ENCODE results near the gene METRNL. TPM values are rescaled to one million over a fixed set of nuclear protein-coding genes. Genes with fewer than 3 reads are reported as not detected.

The METRNL gene
- total RNA-seq, 1 donor from 2014 or later: 156 TPM

- intact Hi-C loops (cut with DNase I): no loop called here
- DNase-seq (ENCODE audit: extremely low spot score in 2 of 2): peak in 1 of 2 donors; percentile 87
Measured at GRCh38 chr17:83056583-83057396, 22.6 kb upstream of the METRNL start.

DNA sequence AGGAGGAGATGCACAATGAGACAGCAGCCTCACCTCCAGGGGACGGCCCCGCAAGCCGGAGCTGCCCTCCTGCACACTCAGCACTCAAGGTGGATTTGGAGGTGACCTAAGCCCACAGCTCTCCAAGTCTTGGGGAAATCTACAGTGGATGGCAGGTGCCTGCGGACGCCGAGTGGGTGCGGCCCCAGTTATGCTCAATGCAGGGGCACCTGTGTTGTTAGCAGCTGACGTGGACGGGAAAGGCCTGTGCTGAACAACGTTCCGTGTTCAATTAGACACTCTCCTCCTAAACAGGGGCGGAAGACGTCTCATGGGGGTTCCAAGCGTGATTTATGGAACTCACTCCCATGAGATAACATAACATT, 22.0 kb upstream of the METRNL start:
- no peaks in the 10 kb centered on the region for H3K9me3 ChIP-seq
- H3K4me1 ChIP-seq: peaks cover 31% of the 10 kb centered on the region
- TF ChIP-seq POLR2AphosphoS5 (IDR thresholded peaks at IDR 0.05; ENCODE audit: insufficient read depth in 1 of 2, low read depth in 1 of 2) (no peak), CTCF (IDR thresholded peaks at IDR 0.05) (no peak), POLR2A (IDR thresholded peaks at IDR 0.05) (no peak)
- H3K4me3 ChIP-seq: no peak overlapping the region
- no peaks in the 10 kb centered on the region for H3K36me3 ChIP-seq
- intact Hi-C loops (cut with DNase I): no loop called here
- peak overlapping the region; percentile 73 for H3K27ac ChIP-seq
- peak in 1 of 2 donors; percentile 80 for DNase-seq (ENCODE audit: extremely low spot score in 2 of 2)
- no peaks in the 10 kb centered on the region for H3K27me3 ChIP-seq

More at GRCh38 chr17:83056583-83057396, 22.6 kb upstream of the METRNL start:
- TF ChIP-seq POLR2AphosphoS5 (IDR thresholded peaks at IDR 0.05; ENCODE audit: insufficient read depth in 1 of 2, low read depth in 1 of 2): peak in 1 of 2 donors; percentile 12
- no peak for TF ChIP-seq CTCF (IDR thresholded peaks at IDR 0.05)
- no peaks in the 10 kb centered on the region for H3K9me3 ChIP-seq
- no peaks in the 10 kb centered on the region for H3K27me3 ChIP-seq
- H3K4me1 ChIP-seq: peaks cover 35% of the 10 kb centered on the region
- H3K27ac ChIP-seq: peak overlapping the region; percentile 73
- H3K4me3 ChIP-seq: no peak overlapping the region
- H3K36me3 ChIP-seq: no peaks in the 10 kb centered on the region

DNA sequence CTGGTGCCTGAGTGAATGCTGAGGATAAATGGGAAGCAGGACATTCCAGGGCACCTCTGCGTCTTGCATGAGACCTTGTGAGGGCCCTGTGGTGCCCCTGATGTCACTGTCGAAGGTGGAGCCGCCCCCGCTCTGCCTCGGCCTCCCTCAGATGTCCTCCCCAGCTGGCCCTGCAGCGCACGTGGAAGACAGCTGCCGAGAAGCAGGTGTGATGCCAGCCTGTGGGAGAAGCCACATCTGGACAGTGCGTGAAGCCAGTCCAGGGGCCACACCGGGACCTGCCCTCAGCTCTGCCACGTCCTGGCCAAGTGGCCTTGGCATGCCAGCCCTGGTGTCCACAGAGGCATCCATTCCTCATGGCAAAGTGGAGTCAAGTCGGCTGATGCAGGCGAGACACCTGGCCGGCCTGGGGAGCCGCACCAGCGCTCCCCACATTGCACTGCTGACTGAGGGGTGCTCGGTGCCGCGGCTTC, 21.6 kb upstream of the METRNL start:
- intact Hi-C loops (cut with DNase I): no loop called here
- Histone ChIP-seq H3K27me3 (no peaks in the 10 kb centered on the region), H3K4me1 (peaks cover 31% of the 10 kb centered on the region), H3K4me3 (no peak overlapping the region), H3K36me3 (no peaks in the 10 kb centered on the region), H3K9me3 (no peaks in the 10 kb centered on the region), H3K27ac (no peak overlapping the region)
- DNase-seq (ENCODE audit: extremely low spot score in 2 of 2): peak in 1 of 2 donors; percentile 78
- no peak for TF ChIP-seq POLR2A (IDR thresholded peaks at IDR 0.05)
- TF ChIP-seq CTCF (IDR thresholded peaks at IDR 0.05): no peak
- no peak for TF ChIP-seq POLR2AphosphoS5 (IDR thresholded peaks at IDR 0.05; ENCODE audit: insufficient read depth in 1 of 2, low read depth in 1 of 2)

GRCh38 chr17:83058266-83058798, 21.1 kb upstream of the METRNL start:
- no peak for DNase-seq (ENCODE audit: extremely low spot score in 2 of 2)
- no peaks in the 10 kb centered on the region for H3K27me3 ChIP-seq
- H3K4me1 ChIP-seq: peaks cover 31% of the 10 kb centered on the region
- H3K9me3 ChIP-seq: no peaks in the 10 kb centered on the region
- H3K27ac ChIP-seq: no peak overlapping the region
- intact Hi-C loops (cut with DNase I): no loop called here
- no peak overlapping the region for H3K4me3 ChIP-seq
- TF ChIP-seq POLR2AphosphoS5 (IDR thresholded peaks at IDR 0.05; ENCODE audit: insufficient read depth in 1 of 2, low read depth in 1 of 2) (no peak), CTCF (IDR thresholded peaks at IDR 0.05) (no peak), POLR2A (IDR thresholded peaks at IDR 0.05) (no peak)
- H3K36me3 ChIP-seq: no peaks in the 10 kb centered on the region

DNA sequence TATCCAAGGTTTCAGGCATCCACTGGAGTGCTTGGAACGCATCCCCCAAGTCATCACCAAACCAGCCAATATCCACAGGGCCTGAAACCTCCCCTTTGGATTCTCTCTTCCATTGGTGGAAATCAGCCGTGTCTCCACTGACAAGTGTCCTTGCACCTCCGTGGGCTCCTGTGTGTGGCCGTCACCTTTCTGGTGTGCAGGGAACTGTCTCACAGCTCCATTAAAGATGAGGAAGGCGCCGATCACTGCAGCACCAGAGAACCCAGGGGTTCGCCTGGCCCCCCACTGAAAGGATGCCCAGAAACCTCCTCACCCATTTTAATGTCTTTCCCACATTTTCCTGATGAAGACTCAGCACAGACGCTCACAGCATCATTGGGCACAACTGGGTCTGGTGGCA, 17.8 kb upstream of the METRNL start:
- no peak overlapping the region for H3K27ac ChIP-seq

More for the DNA sequence above, 17.8 kb upstream of the METRNL start:
- TF ChIP-seq CTCF (IDR thresholded peaks at IDR 0.05) (no peak), POLR2AphosphoS5 (IDR thresholded peaks at IDR 0.05; ENCODE audit: insufficient read depth in 1 of 2, low read depth in 1 of 2) (no peak), POLR2A (IDR thresholded peaks at IDR 0.05) (no peak)
- H3K9me3 ChIP-seq: no peaks in the 10 kb centered on the region
- H3K27me3 ChIP-seq: no peaks in the 10 kb centered on the region
- no peak overlapping the region for H3K4me3 ChIP-seq
- intact Hi-C loops (cut with DNase I): no loop called here
- H3K36me3 ChIP-seq: no peaks in the 10 kb centered on the region
- peak in 1 of 2 donors; percentile 64 for DNase-seq (ENCODE audit: extremely low spot score in 2 of 2)
- H3K4me1 ChIP-seq: peaks cover 25% of the 10 kb centered on the region
